Left colon (tissue), 2 donors: ENCODE results near the gene KRT12. TPM values are rescaled to one million over a fixed set of nuclear protein-coding genes. Genes with fewer than 3 reads are reported as not detected.
A peak's percentile ranks its signal among the peaks of the same experiment; 100 is the strongest.

Experiments
- ATAC-seq: fragments of 200-7000 bp; cut with Tn5 transposase; one replicate; pipeline ENCODE4 v1.9.1; 2020; ENCODE audit warnings: mild to moderate bottlenecking, moderate library complexity
- DNase-seq, 2 donors: peaks; one replicate each; pipeline ENCODE4 v3.0.0-alpha.2; 2020
- intact Hi-C, 2 donors: fragments of 100-400 bp; cut with DNase I in 1 of 2; cut with micrococcal nuclease in 1 of 2; formaldehyde crosslinking; loops; one replicate each; pipeline versions ENCODE4 v1.11.2 to v1.14.0; 2022; cut with DNase I, micrococcal nuclease
- long read RNA-seq: library from polyadenylated mRNA; unstranded; transcript quantifications from one replicate; pipeline ENCODE4 v2.0.0, GENCODE V29; 2021
- total RNA-seq, 2 donors: library from RNA; stranded (reverse); fragmentation: NEBNext Ultra II Directional; extraction: Animal tissue kit (Norgen Biotek cat#: 25700); gene quantifications; one replicate each; pipeline ENCODE4 v1.2.1, GENCODE V29; 2021
- donor health status: DM: no; HTN: no; CAD: no.
- donor health status: DM: yes; HTN: yes; CAD: no.

KRT12 gene
- 1 to 10 TPM; 1.2 to 3.9 TPM for total RNA-seq
- long read RNA-seq, partial matches to known transcripts = 8 of 24 reads
- long read RNA-seq, other reads (novel, unspliced or antisense) = 16 of 24 reads

DNA sequence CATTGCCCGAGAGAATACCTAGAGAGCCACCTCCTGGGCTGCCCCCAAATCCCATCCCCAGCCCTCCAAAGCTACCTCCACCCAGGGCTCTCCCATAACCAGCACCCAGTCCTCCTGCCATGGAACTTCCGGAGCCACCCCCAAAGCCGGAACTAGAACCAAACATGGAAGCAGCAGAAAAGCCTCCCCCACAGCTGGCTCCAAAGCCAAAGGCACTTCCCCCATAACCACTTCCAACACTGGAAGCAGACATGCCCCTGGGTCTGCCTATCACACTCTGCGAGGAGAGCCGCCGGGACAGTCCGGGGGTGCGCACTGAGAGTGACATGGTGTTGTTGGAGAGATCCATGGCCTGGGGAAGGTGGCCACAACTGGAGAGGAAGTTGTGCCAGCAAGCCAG lies at the start of gene KRT12:
KRT12 (minus strand) TSS at position 386 of the 400 bp plus-strand sequence; CDS start at position 349, 37 bp downstream.
- intact Hi-C loops = no loop called here

DNA sequence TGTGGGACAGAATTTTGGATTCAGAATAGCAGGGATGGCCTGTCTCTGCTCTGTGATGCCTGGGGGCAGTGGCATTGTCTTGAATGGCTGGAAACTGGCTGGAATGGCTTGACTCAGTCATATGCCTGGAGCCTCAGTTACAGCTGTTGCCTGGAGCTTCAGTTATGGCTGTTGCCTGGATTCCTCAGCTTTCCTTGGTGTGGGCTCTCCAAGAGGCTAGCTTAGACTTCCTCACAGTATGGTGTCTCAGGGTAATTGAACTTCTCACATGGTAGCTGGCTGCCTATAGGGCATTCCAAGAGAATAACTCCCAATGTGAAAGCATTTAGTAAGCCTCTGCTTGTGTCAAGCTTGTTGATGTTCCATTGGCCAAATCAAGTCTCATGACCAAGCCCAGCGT lies 49.3 kb upstream of the KRT12 start:
- ATAC-seq (no peak), DNase-seq (no peak)
- intact Hi-C loops = loop anchor here in 1 of 2 donors (10.0 kb wide), 1 partner anchor 728 kb away; no protein-coding TSS in a partner anchor

More for the DNA sequence above, at the start of gene KRT12:
- ATAC-seq = no peak
- no peak for DNase-seq

DNA sequence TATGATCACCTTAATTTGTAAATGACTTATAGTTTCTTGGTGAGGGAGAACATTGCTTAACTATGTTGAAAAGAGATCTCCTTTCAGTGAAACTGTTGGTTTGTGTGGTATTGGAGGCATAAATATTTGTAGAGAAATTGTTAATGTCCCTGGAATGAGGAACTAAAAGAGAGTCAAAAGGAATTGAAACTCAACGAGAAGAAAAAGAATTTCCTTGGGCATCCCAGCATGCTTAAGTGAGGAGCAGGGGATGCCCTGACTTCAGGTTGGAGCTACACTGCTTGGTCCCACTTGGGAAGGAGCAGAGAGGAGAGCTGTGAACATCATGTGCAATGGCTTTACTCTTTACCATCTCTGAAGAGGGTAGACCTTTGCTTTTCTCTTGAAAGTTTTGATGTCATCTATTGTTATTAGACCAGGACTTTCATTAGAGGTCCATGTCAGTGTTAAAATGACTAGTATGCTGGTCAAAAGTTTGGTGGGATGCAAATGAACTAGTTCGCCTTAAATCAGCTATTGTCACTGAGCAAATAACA lies 48.8 kb upstream of the KRT12 start:
- no peak for DNase-seq
- no peak for ATAC-seq
- intact Hi-C loops = loop anchor here in 1 of 2 donors (10.0 kb wide), 1 partner anchor 729 kb away; no protein-coding TSS in a partner anchor

DNA sequence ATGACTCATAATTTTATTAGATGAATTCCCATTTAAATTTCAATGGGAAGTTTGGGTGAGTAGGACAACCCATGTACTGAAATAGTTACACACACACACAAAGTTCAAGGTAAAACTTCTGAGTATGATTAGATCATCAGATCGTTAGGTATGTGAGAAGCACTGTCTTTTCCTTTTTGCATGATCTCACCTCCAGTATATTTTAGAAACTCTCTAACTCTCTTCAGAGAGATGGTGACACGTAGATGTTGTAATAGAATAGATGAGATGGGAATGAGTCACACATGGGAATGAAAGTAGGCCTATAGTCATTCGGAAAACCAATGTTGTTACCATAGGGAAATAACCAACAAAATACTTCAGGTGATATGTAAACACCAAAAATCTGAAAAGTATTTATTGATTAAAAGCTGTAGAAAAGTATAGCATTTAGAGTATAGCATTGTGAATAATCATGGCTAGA lies 48.2 kb upstream of the KRT12 start:
- ATAC-seq (no peak), DNase-seq (no peak)
- intact Hi-C loops = loop anchor here in 1 of 2 donors (10.0 kb wide), 1 partner anchor 730 kb away; no protein-coding TSS in a partner anchor

DNA sequence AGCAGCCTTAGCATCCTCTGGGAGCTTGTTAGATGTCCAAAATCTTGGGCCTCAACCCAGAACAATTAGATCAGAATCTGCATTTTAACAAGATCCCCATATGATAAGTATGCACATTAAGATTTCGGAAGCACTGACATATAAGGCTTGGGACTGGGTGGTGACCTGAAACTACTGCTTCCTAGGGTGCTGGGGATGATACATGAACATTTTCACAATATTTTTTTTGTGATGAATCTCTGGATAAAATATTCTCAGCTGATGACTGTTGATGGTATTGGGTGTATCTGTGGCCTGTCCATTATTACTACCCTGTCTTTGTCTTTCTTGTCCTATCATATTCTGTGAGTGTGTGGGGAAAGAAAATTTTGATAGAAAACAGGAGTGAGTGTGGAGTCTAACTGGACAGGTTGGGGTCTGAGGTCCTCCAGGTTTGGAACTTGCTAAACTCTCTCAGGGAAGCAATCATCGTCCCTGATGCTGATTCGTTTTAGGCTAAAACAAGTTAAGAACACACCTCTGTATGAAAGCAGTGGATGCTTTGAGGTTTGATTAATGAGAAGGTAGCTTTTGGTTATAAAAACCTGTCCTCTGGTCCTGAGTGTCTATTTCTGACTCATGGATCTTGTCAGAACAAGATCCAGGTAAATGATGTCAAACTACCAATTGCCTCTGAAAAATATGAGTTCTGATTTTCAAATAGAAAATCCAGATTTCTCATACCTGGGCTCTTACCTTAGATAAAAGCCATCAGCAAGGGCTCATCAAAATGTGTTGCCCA lies 47.2 kb upstream of the KRT12 start:
- intact Hi-C loops = loop anchor here in 1 of 2 donors (10.0 kb wide), 1 partner anchor 731 kb away; no protein-coding TSS in a partner anchor
- ATAC-seq (no peak), DNase-seq (no peak)

DNA sequence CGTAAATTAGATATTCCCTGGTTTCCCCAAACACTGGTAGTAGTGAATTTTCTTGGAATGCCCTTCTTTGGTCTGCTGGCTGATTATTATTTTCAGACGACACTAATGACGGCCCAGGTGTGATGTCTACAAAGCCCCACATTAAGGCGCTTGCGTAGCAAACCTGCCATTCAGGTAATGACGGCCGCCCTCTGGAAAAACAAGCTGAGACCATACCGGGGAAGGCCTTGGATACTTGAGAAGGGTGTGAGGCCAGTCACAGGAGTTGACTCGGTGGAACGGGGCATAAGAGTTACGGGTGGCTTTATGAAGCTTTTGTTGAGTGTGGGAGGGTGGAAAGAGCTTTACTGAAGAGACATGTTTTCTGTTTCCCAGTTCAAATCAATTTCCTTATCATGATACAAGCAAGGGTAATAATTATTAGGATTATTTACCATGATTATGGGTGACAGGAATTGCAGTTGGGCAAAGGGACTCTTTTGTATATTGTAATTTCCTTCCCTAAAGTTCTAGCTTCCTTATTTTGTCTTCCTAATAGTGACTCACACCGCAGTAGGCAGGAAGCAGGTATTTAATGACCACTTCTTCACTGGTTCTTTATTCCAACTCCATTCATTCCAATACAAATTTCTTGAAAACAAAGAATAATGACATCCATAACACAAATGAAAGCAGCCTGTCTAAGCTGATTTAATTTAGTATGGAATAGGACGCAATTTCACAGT lies 45.6 kb upstream of the KRT12 start:
- intact Hi-C loops = loop anchor here in 1 of 2 donors (10.0 kb wide), 1 partner anchor 732 kb away; no protein-coding TSS in a partner anchor
- DNase-seq = no peak

DNA sequence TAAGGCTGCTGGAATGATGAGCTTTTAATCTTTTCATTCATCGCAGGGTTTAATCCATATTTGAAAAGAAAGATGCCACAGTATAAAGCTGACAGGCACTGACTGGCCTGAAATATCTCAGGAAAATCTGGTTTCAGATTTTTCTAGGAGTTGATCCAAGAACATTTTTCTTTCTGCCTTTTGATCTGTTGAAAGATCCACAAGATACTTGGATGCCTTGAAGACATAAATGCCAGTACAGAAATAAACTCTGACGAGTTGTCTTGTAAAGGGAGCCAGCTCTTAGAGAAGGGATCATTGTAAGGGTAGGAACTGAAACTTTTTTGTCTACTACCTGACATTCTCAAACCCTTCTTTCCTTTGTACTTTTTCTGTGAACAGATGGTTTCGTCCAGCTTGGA lies 43.4 kb upstream of the KRT12 start:
- intact Hi-C loops = loop anchor here in 1 of 2 donors (10.0 kb wide), 1 partner anchor 734 kb away; no protein-coding TSS in a partner anchor
- DNase-seq (no peak), ATAC-seq (no peak)

More for the DNA sequence above, 45.6 kb upstream of the KRT12 start:
- ATAC-seq = no peak

DNA sequence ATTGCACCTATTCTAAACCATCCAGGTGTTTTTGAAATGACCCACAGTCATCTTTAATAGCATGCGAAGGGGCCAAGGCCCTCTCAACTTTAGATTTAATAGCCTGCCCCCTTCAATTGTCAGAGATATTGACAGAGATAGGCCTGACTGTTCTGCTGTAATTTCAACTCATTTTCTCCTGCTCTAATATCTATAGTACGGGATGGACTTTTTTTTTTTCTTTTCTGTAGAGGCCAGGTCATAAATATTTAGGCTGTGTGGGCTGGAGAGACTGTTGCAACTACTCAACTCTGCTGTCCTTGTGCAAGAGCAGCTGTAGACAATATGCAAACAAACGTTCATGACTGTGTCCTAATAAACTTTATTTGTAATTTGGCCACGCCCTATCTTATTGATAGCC lies 42.7 kb upstream of the KRT12 start:
- ATAC-seq (no peak), DNase-seq (no peak)
- intact Hi-C loops = loop anchor here in 1 of 2 donors (5.0 to 10.0 kb wide), 4 partner anchors 418 to 755 kb away; no protein-coding TSS in a partner anchor

DNA sequence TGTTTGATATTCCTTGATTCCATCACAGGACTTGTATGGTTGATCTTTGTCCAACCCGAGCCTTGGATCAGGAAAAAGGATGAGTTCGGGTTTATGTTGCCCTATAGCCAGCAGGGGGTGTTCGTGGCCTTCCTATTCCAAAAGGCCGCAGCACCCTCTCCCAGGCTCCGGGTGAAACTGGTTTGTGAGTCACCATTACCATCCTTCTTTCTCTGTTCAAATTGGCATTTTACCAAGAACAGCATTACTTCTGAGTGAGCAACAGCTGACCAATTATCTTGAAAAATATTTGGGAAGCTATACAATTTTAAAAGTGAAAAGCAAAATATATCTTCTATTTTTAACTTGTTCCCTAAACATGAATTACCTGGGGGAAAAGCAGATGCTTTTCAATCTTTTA lies 42.3 kb upstream of the KRT12 start:
- DNase-seq (peak; percentile 56 to 78), ATAC-seq (peak; percentile 78)
- intact Hi-C loops = loop anchor here in 1 of 2 donors (5.0 to 10.0 kb wide), 3 partner anchors 418 to 755 kb away; no protein-coding TSS in a partner anchor

DNA sequence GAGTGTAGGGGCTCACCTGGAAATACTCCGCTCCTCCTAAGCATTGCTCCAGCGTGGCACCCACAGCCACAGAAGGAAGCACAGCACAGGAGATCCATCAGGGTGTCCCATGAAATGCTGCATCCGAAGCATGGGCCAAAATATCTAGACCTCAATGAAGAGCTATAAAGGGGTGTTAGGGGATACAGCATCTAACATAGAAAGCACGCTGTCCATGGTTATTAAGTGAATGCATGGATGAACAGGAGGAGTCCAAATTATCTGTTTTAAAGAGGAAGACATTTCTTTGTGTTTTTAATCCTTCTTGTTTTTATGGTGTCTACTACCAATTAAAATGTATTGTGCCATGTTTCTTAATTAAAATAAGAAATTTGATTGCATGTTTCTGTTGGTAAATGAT lies 39.6 kb upstream of the KRT12 start:
- DNase-seq (no peak), ATAC-seq (no peak)
- intact Hi-C loops = loop anchor here in 1 of 2 donors (5.0 to 10.0 kb wide), 3 partner anchors 421 to 758 kb away; no protein-coding TSS in a partner anchor

DNA sequence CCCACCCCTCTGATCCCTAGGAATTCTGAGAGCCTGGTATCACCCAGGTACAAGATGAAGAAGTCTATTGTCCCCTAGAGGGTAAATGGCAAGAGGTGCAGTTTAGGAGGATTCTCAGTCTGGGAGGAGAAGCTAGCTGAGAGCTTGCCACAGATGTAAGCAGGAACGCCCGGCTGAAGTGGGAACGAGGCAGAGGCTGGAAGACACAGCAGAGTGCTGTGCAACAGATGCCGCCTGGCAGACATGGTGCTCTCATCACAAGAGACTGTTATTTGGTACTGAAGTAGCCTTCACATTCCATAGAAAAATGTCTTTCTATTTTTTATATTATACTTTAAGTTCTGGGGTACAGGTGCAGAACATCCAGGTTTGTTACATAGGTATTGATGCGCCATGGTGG lies 38.3 kb upstream of the KRT12 start:
- intact Hi-C loops = loop anchor here in 1 of 2 donors (5.0 to 10.0 kb wide), 3 partner anchors 422 to 759 kb away; no protein-coding TSS in a partner anchor

DNA sequence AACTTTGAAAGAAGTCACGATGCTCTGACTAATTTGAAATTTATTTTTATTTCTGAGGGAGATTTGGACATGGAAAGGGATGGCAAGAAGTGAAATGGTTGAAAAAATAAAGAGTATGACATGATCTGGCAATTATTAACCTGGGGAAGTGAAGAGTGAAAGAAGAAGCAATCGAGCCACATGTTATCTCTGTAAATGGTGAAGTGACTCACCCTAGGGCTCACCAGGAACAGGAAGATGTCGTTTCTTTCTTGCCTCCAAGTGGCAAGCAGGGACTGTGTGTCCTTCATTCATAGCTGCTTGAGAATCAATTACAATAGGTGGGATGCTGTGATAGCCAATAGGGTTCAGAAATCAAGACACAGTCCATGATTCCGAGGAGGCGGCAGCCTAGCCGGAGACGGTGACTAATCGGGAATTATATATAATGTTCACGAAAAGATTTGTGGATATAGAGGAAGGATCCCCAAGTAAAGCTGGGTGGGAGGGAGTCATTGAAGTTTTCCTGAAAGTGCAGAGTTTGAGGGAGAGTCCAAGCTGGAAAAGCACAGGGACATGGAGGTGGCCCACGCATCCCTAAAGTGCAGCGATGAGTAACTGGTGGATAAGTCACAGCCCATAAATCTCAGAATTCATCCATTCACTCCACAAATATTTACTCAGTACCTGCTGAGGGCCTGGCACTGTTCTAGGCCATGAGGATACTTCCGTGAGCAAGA lies 36.3 kb upstream of the KRT12 start:
- intact Hi-C loops = loop anchor here in 1 of 2 donors (10.0 kb wide), 2 partner anchors 642 to 762 kb away; no protein-coding TSS in a partner anchor
- ATAC-seq (peak; percentile 63), DNase-seq (peak; percentile 50 to 73)

More for the DNA sequence above, 38.3 kb upstream of the KRT12 start:
- ATAC-seq (no peak), DNase-seq (peak in 1 of 2 donors; percentile 16)

DNA sequence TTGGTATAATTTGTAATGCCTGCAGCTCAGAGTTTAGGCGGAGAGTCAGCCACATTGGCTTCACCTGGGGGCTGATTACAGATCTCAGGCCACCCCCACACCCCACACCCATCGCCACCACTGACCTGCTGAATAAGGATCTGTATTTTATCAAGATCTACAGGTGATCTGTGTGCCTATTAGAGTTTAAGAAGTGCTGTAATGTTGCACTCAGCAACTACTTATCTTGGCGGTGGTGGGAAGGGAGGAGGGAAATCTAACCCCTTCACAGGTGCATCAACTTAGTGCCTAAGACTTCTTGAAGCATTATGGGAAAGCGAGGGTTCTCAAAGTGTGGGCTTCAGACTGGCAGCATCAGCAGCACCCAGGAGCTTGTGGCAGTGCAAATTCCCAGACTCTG lies 35.5 kb upstream of the KRT12 start:
- ATAC-seq (peak; percentile 1), DNase-seq (no peak)
- intact Hi-C loops = loop anchor here in 1 of 2 donors (10.0 kb wide), 2 partner anchors 642 to 762 kb away; no protein-coding TSS in a partner anchor

DNA sequence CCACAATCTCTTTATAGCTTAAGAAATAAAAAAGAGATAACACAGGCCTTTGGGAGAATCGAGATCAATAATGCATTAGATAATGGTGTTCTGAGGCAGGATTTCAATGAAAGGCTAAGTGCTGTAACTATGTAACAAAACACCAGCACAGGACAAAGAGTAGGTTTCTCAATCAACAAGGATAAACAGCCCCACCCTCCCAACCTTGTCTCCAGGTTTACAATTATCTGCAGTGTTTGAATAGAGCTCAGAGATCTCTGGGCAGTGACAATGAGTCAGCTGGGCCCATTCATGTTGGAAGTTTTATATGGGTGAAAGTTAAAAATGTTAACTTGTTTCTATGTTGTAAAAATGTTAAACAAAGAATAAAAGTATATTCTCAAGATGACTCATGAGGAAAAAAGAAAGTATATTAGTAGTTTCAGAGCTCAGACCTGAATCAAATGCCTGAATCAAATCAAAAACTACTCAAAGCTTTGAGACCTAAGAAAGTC lies 35.0 kb upstream of the KRT12 start:
- DNase-seq = peak; percentile 50 to 78
- ATAC-seq = peak; percentile 70
- intact Hi-C loops = loop anchor here in 1 of 2 donors (10.0 kb wide), 2 partner anchors 643 to 763 kb away; no protein-coding TSS in a partner anchor

DNA sequence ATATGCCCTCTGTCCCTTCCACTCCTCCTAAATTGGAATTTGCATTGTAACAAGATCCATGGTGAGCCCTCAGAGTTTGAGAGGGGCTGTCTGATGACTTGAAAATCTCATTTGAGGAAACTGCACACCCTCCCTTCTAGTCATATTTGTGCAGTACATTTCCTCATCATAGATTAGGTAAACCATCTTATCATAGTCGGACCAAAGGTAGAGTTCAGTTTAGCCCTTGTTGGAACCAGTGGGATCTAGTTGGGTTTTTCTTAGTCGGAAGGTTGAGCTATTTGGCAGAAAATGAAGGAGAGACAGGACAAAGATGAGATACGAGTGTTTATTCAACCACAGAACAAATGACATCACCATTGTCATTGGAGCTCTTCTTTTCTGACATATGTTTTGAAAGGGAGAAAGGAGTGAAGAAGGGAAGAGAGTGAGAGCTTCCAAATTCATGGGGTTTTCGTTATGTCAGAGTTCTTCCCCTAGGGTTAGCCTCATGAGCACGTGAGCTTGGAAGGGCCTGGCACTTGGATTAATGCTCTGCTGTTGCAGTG lies 33.9 kb upstream of the KRT12 start:
- intact Hi-C loops = loop anchor here in 1 of 2 donors (10.0 kb wide), 2 partner anchors 644 to 764 kb away; no protein-coding TSS in a partner anchor
- ATAC-seq (peak; percentile 27), DNase-seq (no peak)

DNA sequence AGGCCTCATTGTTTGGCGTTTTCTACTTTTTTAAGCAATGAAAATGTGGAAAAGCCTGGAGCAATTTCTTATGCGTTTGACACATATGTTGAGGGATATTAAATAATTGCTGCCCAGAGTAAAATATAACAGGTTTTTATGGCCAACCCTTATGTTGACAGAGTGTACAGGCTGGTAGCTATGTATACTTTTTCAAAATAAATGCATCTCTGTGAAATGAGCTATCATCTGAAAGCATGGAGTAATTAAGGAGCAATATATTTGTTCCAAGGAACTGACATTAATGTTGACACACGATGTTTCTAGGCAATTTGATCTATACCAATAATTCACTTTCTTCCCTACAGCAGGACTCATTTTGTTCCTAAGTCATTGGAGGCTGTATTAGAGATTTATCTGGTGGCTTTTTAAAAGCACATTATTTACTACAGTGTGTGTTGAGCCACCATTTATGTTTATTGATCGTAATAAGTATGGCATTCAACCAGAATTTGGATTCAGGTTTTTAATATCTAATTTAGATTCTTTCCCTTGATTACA lies 30.0 kb upstream of the KRT12 start:
- DNase-seq (no peak), ATAC-seq (no peak)
- intact Hi-C loops = no loop called here
